SH-SY5Y (cell line): ENCODE data around the gene CHST14.

Source experiments
- GATA2 ChIP-seq: IDR thresholded peaks from 2 replicates; pipeline ENCODE4 v1.6.1; 2011; ENCODE audit warnings: mild to moderate bottlenecking, low read depth, low read length
- GATA3 ChIP-seq: IDR thresholded peaks from 2 replicates; pipeline ENCODE4 v1.6.1; 2011; ENCODE audit warnings: low read depth, mild to moderate bottlenecking, low read length, moderate library complexity

- TF ChIP-seq GATA2 = no peak
- TF ChIP-seq GATA3 = no peak
Observed at GRCh38 chr15:40499931-40500330, 29.1 kb downstream of the CHST14 start.
